Pancreas (tissue), 10 donors: ENCODE data around the gene ABL1. TPM values are rescaled to one million over a fixed set of nuclear protein-coding genes. Genes with fewer than 3 reads are reported as not detected.

ENCODE experiments used
- ATAC-seq, 4 donors: fragments of 200-7000 bp; cut with Tn5 transposase; one replicate each; pipeline versions ENCODE4 v1.8.0 to v1.9.1; 2020; ENCODE audit warnings: mild to moderate bottlenecking in 4 of 4, moderate library complexity in 4 of 4
- DNase-seq, 6 donors: peaks; one replicate each; pipeline ENCODE4 v3.0.0-alpha.2; 2020
- FAIRE-seq: peaks from 2 replicates; lab custom pipeline; 2012; peaks lifted over from hg19 to GRCh38; lab: Jason Lieb, UNC
- H3K27ac ChIP-seq, 4 donors: fragments of 200-600 bp; sonication (generic); 1 replicate in 3 of 4; 2 replicates in 1 of 4; pipeline versions ENCODE4 v1.5.0 to v1.8.0; 2020
- H3K27me3 ChIP-seq, 4 donors: fragments of 200-600 bp; one replicate each; pipeline ENCODE4 v1.8.0; 2021
- H3K36me3 ChIP-seq, 3 donors: fragments of 200-600 bp; sonication (generic) in 1 of 3; one replicate each; pipeline versions ENCODE4 v1.5.0 to v1.8.0; 2020 to 2021
- H3K4me1 ChIP-seq, 3 donors: fragments of 200-600 bp; one replicate each; pipeline ENCODE4 v1.8.0; 2021
- H3K4me3 ChIP-seq, 4 donors: fragments of 200-600 bp; sonication (generic) in 2 of 4; one replicate each; pipeline versions ENCODE4 v1.5.0 to v1.8.0; 2020 to 2021
- H3K9me3 ChIP-seq, 4 donors: fragments of 200-600 bp; one replicate each; pipeline ENCODE4 v1.8.0; 2021
- WGBS, 2 donors: extraction: QIAGEN DNeasy Blood & Tissue Kit; methylation state at CpG; one replicate each; pipeline ENCODE4 v1.1.7; 2013; 5-methylcytosine and 5-hydroxymethylcytosine counted together
- intact Hi-C, 3 donors: fragments of 100-400 bp; cut with DNase I; formaldehyde crosslinking; loops; one replicate each; pipeline versions ENCODE4 v1.11.1 to v1.14.2; 2022
- polyA plus RNA-seq, 2 donors: library from polyadenylated mRNA; stranded (reverse); fragments of 200-250 nt; gene quantifications; one replicate each; pipeline ENCODE4 v1.2.3, GENCODE V29; 2013
- total RNA-seq, 6 donors: library from RNA; stranded (reverse); fragmentation: NEBNext Ultra II Directional in 4 of 6; extraction: Animal tissue kit (Norgen Biotek cat#: 25700) in 4 of 6; gene quantifications; one replicate each; pipeline versions ENCODE4 v1.2.1 to v1.2.4, GENCODE V29; 2021 to 2023
- TF ChIP-seq, protein P1 (sequence below), 4 donors: fragments of 200-600 bp; sonication (generic) in 3 of 4; IDR thresholded peaks; one replicate each; pipeline versions ENCODE4 v1.5.0 to v1.8.0; 2021; ENCODE audit warnings: antibody characterized with exemption in 4 of 4
- donor health status: healthy with polysubstance abuse.
- donor health status: DM: no; HTN: no; CAD: no; lungs with moderate emphysema.
- donor health status: DM: no; HTN: no; CAD: no.
- donor health status: control.
- donor health status: control.
- donor health status: Bipolar disorder and iron deficiency.
- donor health status: DM: yes; HTN: yes; CAD: no.
- donor health status: DM: no; HTN: no; CAD: no.
- donor health status: DM: no; HTN: no; CAD: no.
- donor health status: DM: yes; HTN: yes; CAD: no.

The ABL1 gene
- total and polyA plus RNA-seq, 8 donors: 15.3 to 31.9 (median 19.4) TPM

DNA sequence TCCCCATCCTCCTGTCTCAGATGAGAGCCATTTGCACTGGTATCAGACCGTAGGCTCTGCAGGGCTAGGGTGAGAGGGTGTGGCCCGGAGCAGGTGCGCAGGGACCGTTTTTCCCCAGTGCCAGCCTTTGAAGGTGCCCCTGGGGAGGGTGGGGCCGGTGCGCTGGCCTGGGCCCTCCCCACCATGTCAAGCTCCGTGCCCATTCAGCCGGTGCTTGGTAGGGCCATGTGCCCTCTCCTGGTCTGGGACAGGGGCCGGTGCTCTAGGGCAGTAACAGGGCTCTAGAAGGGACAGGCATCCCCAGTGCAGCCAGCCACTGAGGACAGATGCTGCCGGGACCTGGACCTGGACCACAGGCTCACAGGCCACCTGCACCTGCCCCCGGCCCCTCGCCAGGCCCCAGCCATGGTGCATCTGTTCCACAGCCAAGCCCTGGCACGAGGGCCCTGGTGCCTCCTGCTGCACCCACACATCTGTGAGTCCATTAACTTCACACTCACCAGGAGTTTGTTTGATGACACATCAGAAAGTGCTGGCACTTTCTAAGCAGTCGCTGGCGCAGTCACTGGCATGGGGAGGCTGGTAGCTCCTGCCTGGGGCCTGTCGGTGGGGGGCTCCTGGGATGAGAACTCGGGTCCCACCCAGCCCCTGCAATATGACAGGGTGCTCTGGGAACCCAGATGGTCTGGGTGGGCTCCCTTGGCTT lies 66.6 kb downstream of the ABL1 start:
- no peak for ATAC-seq
- H3K36me3 ChIP-seq: no peaks in the 10 kb centered on the region
- TF ChIP-seq, protein P1, sequence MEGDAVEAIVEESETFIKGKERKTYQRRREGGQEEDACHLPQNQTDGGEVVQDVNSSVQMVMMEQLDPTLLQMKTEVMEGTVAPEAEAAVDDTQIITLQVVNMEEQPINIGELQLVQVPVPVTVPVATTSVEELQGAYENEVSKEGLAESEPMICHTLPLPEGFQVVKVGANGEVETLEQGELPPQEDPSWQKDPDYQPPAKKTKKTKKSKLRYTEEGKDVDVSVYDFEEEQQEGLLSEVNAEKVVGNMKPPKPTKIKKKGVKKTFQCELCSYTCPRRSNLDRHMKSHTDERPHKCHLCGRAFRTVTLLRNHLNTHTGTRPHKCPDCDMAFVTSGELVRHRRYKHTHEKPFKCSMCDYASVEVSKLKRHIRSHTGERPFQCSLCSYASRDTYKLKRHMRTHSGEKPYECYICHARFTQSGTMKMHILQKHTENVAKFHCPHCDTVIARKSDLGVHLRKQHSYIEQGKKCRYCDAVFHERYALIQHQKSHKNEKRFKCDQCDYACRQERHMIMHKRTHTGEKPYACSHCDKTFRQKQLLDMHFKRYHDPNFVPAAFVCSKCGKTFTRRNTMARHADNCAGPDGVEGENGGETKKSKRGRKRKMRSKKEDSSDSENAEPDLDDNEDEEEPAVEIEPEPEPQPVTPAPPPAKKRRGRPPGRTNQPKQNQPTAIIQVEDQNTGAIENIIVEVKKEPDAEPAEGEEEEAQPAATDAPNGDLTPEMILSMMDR (IDR thresholded peaks at IDR 0.05): no peak
- no peaks in the 10 kb centered on the region for H3K9me3 ChIP-seq
- H3K4me1 ChIP-seq: no peaks in the 10 kb centered on the region
- peaks cover 0 to 3% (median 0%) of the 10 kb centered on the region in 4 donors for H3K27me3 ChIP-seq
- intact Hi-C loops: no loop called here
- no peak overlapping the region for H3K27ac ChIP-seq
- no peak for FAIRE-seq
- 59 to 75% methylated on average over 16 to 17 of the region's 17 CpGs for whole genome bisulfite sequencing, 2 donors
- no peak overlapping the region for H3K4me3 ChIP-seq
- DNase-seq: peak in 1 of 6 donors; percentile 43

DNA sequence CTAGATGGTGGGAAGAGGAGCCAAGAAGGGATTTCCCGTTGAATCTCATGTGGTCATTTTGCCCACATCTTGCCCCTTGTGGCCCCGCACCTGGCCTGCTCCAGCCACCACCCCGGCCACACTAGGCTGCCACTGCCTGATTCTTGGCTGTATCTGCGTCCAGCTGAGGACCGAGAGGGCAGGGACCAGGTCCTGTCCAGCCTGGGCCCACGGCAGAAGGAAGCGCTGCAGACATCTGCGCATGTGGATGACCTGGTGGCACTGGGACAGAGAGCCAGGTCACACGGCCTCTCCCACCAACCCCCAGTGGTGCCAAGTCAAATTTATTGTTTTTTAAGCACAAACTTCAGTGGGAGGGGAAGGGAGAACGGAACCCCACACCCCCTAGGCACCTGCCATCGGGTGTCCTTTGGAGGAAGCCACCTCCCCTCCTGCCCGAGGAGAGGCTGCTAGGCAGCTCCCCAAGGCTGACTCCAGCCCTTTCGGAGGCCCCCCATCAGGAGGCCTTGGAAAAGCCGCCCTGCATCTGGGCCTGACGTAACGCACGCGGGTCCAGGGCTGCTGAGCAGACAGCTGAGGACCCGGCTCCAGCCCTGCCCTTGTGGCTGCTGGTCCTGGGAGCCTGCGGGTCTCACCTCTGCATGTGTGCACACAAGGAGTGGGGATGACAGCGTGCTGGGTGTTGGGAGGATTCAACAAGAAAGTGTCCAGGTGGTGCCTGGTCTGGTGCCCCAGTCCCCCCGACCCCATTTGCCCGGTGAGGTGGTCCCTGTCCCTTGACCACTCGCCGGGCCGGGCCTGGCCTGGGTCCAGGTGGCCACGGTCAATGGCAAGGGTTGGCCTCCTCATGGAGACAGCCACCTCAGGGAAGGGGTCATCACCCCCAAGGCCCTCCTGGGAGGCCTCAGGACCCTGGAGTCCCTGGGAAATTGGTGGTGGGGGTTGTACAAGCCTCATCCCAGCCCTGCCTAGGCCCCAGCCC lies 67.4 kb downstream of the ABL1 start:
- peak in 1 of 6 donors; percentile 71 for DNase-seq
- no peak for FAIRE-seq
- WGBS, 2 donors: 60 to 65% methylated on average over 27 of the region's 27 CpGs
- H3K27me3 ChIP-seq: peaks cover 0 to 3% (median 0%) of the 10 kb centered on the region in 4 donors
- ATAC-seq: no peak
- no peak overlapping the region for H3K27ac ChIP-seq
- no peaks in the 10 kb centered on the region for H3K4me1 ChIP-seq
- H3K36me3 ChIP-seq: no peaks in the 10 kb centered on the region
- intact Hi-C loops: no loop called here
- H3K4me3 ChIP-seq: no peak overlapping the region
- H3K9me3 ChIP-seq: no peaks in the 10 kb centered on the region
- TF ChIP-seq, protein P1 (IDR thresholded peaks at IDR 0.05): no peak

DNA sequence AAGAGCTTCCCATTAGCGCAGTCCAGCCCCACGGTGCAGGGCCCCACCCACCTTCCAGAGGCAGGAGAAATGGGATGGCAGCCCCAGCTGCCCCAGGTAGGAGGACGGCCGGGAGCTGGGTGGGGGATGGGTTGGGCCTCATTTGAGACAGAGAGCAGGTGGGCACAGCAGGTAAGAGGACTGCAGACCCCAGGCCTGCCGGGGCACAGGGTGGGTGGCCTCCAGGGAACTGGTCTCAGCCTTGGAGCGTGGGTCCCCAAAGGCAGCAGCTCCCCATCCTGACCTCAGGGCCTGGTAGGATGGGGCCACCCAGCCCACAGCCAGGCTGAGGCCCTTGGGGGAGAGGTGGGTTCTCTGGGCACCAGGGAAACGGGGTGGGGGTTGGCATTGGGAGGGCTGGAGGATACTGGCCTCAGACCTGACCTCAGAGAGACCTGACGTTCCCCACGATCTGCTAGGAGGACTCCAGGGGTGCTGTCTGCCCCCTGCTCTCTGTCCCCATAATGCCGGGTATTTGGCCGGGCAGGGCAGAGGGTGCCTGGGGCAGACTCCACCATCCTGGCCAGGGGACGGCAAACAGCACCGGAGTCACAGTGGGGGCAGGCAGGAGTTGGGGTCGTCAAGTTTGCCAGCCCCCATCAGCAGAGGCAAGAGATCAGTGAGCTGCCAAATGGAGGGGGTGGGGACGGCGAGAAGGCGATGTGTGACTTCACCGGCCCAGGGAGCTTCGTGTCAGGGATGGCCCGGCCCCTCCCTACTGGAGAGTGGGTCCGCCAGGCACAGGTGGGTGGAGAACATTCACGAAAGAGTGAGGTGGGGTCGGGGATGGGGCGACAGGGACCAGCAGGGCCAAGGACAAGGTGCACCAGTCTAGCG lies 68.4 kb downstream of the ABL1 start:
- Histone ChIP-seq H3K36me3 (no peaks in the 10 kb centered on the region), H3K4me1 (no peaks in the 10 kb centered on the region), H3K4me3 (no peak overlapping the region), H3K27me3 (peaks cover 0 to 3% (median 0%) of the 10 kb centered on the region in 4 donors), H3K9me3 (no peaks in the 10 kb centered on the region), H3K27ac (no peak overlapping the region)
- intact Hi-C loops: no loop called here
- TF ChIP-seq, protein P1 (IDR thresholded peaks at IDR 0.05): no peak
- DNase-seq (peak in 1 of 6 donors; percentile 50), FAIRE-seq (no peak), ATAC-seq (no peak)
- 52 to 54% methylated on average over 25 of the region's 25 CpGs for WGBS, 2 donors

DNA sequence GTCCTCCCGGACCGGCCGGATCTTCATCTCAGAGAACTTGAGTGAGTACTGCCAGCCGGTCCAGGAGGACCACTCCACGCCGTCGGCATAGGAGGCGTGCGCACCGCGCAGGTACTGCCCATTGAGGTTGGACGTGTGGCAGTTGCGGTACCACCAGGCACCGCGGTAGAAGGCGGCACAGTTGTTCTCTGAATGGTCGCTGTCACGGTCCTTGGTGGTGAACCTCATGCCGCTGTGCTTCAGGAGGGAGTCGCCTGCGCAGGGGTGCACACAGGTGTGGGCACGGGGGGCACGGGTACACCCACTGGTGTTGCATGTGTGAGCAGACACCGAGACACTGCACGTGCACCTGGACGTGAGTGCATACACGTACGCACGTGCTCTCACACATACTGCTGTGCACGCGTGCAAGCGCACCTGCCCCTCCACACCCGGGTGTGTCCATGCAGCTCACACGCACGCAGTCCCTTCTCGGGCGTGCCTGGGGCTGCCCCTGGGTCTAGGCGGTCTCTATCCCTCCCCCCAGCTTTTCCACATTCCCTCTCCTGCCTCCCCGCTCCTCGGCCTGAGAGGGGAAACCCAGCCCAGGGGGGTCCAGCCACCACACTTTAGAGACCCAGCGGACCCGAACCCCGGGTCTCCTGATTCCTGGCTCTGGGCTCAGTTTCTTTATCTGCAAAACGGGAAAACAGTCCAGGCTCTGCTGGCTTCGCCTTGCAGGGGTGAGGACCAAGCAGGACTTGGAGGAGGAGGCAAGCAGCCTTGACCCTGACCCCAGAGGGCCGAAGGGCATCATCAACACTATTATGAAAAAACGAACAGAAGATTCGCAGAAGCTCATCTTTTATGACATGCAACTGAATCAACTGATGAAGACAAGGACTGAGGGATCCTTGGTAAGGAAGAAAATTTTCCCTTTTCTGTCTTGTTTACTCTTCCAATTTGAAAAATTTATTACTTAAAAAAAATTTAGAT lies 69.3 kb downstream of the ABL1 start:
- Histone ChIP-seq H3K4me1 (no peaks in the 10 kb centered on the region), H3K27me3 (peaks cover 0 to 3% (median 0%) of the 10 kb centered on the region in 4 donors), H3K36me3 (no peaks in the 10 kb centered on the region), H3K9me3 (no peaks in the 10 kb centered on the region), H3K27ac (no peak overlapping the region), H3K4me3 (no peak overlapping the region)
- whole genome bisulfite sequencing, 2 donors: 73 to 82% methylated on average over 48 of the region's 48 CpGs
- ATAC-seq (no peak), DNase-seq (no peak), FAIRE-seq (no peak)
- TF ChIP-seq, protein P1 (IDR thresholded peaks at IDR 0.05): no peak
- intact Hi-C loops: no loop called here
